Transverse colon (tissue), 4 donors: ENCODE data around the gene MED27. TPM values are rescaled to one million over a fixed set of nuclear protein-coding genes. Genes with fewer than 3 reads are reported as not detected.
A peak's percentile ranks its signal among the peaks of the same experiment; 100 is the strongest.

Experiments used
- DNase-seq: peaks from one replicate; pipeline ENCODE4 v3.0.0-alpha.2; 2019
- H3K27ac ChIP-seq, 4 donors: fragments of 200-600 bp; sonication (generic); 2 replicates each; pipeline ENCODE4 v1.5.1; 2016 to 2018; ENCODE audit warnings: inconsistent platforms in 4 of 4
- H3K27me3 ChIP-seq: fragments of 200-600 bp; sonication (generic); 2 replicates; pipeline ENCODE4 v1.5.1; 2017; ENCODE audit warnings: inconsistent platforms
- H3K36me3 ChIP-seq, 4 donors: fragments of 200-600 bp; sonication (generic); 2 replicates each; pipeline ENCODE4 v1.5.1; 2017 to 2019; ENCODE audit warnings: inconsistent platforms in 4 of 4
- H3K4me1 ChIP-seq, 4 donors: fragments of 200-600 bp; sonication (generic); 2 replicates each; pipeline ENCODE4 v1.5.1; 2017 to 2020; ENCODE audit warnings: inconsistent platforms in 4 of 4
- H3K4me3 ChIP-seq, 4 donors: fragments of 200-600 bp; sonication (generic); 1 replicate in 1 of 4; 2 replicates in 3 of 4; pipeline versions ENCODE4 v1.5.1 to v1.6.1; 2017 to 2019; ENCODE audit warnings: inconsistent platforms in 4 of 4
- H3K9me3 ChIP-seq, 2 donors: fragments of 200-600 bp; sonication (generic); 2 replicates each; pipeline ENCODE4 v1.5.1; 2017 to 2019; ENCODE audit warnings: inconsistent platforms in 2 of 2
- CTCF ChIP-seq, 5 experiments: fragments of 200-600 bp in 3 of 5; fragments of 450-650 bp in 2 of 5; sonication (generic) in 3 of 5; IDR thresholded peaks; 1 replicate in 2 of 5; 2 replicates in 3 of 5; pipeline ENCODE4 v1.5.1; 2016 to 2017; ENCODE audit warnings: antibody characterized with exemption in 5 of 5, inconsistent platforms in 3 of 5, mild to moderate bottlenecking in 2 of 5, moderate library complexity in 1 of 5
- EP300 ChIP-seq: sonication (generic); formaldehyde crosslinking; IDR thresholded peaks from one replicate; pipeline ENCODE4 v1.6.1; 2017; ENCODE audit warnings: antibody characterized with exemption, low read depth
- POLR2A ChIP-seq: fragments of 450-650 bp; IDR thresholded peaks from one replicate; pipeline ENCODE4 v1.6.1; 2016; ENCODE audit warnings: antibody characterized with exemption, mild to moderate bottlenecking, moderate library complexity
- POLR2AphosphoS5 ChIP-seq, 3 donors: sonication (generic); formaldehyde crosslinking; IDR thresholded peaks; one replicate each; pipeline ENCODE4 v1.6.1; 2016; ENCODE audit warnings: antibody characterized with exemption in 3 of 3
- WGBS, 2 donors: methylation state at CpG; one replicate each; pipeline ENCODE4 v1.1.5; 2018; ENCODE audit warnings: low coverage in 1 of 2; 5-methylcytosine and 5-hydroxymethylcytosine counted together
- in situ Hi-C, 4 donors: fragments of 200-750 bp; cut with MboI; loops; one replicate each; pipeline versions ENCODE4 v1.15.0 to v1.15.1; 2017; ENCODE audit warnings: low sequenced_read_pairs in 3 of 4, low pct_ligation_motif_present in 1 of 4, low pct_unique_long_range_greater_than_20kb in 1 of 4
- intact Hi-C: fragments of 100-400 bp; cut with DNase I; formaldehyde crosslinking; loops from one replicate; pipeline ENCODE4 v1.15.1; 2023; ENCODE audit warnings: low total_unique reads
- total RNA-seq, 4 donors: library from RNA; depleted of rRNA; stranded (reverse); fragments of >200 nt; gene quantifications; one replicate each; pipeline ENCODE4 v1.1.0, GENCODE V29; 2016

MED27 gene
- total RNA-seq, 4 donors from 2014 or later = 2.6 to 12.6 (median 7.1) TPM

GRCh38 chr9:131843989-131844744 is 235.5 kb downstream of the MED27 start:
- Histone ChIP-seq H3K27ac (no peak overlapping the region), H3K27me3 (peaks cover under 1% of the 10 kb centered on the region), H3K36me3 (no peaks in the 10 kb centered on the region), H3K4me3 (no peak overlapping the region), H3K4me1 (no peaks in the 10 kb centered on the region), H3K9me3 (no peaks in the 10 kb centered on the region)
- intact Hi-C loops (no loop called here), in situ Hi-C loops (no loop called here)
- WGBS, 2 donors = 90 to 94% methylated on average over 6 to 27 of the region's 33 CpGs
- no peak for DNase-seq
- TF ChIP-seq POLR2A = no peak
- no peak for TF ChIP-seq EP300

- H3K36me3 ChIP-seq = no peaks in the 10 kb centered on the region
- DNase-seq = no peak
- no peak for TF ChIP-seq POLR2AphosphoS5 (IDR thresholded peaks at IDR 0.05)
- no peak for TF ChIP-seq EP300
- no peak for TF ChIP-seq POLR2A
- TF ChIP-seq CTCF (IDR thresholded peaks at IDR 0.05) = no peak
- 82 to 86% methylated on average over 12 to 30 of the region's 30 CpGs for WGBS, 2 donors
- H3K4me3 ChIP-seq = no peak overlapping the region
- H3K27me3 ChIP-seq = peaks cover 8% of the 10 kb centered on the region
- intact Hi-C loops (no loop called here), in situ Hi-C loops (no loop called here)
- no peak overlapping the region for H3K27ac ChIP-seq
- H3K9me3 ChIP-seq = no peaks in the 10 kb centered on the region
- H3K4me1 ChIP-seq = no peaks in the 10 kb centered on the region
These were observed 237.8 kb downstream of the MED27 start for GRCh38 chr9:131841765-131842318.

- H3K27ac ChIP-seq = peak overlapping the region in 2 of 4 donors; percentile 25 to 44
These were observed 238.6 kb downstream of the MED27 start for GRCh38 chr9:131840751-131841702.

GRCh38 chr9:131840220-131840619 is 239.4 kb downstream of the MED27 start:
- H3K36me3 ChIP-seq = no peaks in the 10 kb centered on the region
- H3K4me3 ChIP-seq = no peak overlapping the region
- 68 to 78% methylated on average over 4 to 8 of the region's 8 CpGs for WGBS, 2 donors
- peaks cover 8% of the 10 kb centered on the region for H3K27me3 ChIP-seq
- H3K27ac ChIP-seq = peak overlapping the region; percentile 25 to 48 (median 34)
- TF ChIP-seq EP300 (no peak), POLR2A (no peak), CTCF (IDR thresholded peaks at IDR 0.05) (no peak), POLR2AphosphoS5 (IDR thresholded peaks at IDR 0.05) (no peak)
- intact Hi-C loops = no loop called here
- no peaks in the 10 kb centered on the region for H3K4me1 ChIP-seq
- DNase-seq = no peak
- no peaks in the 10 kb centered on the region for H3K9me3 ChIP-seq
- in situ Hi-C loops = no loop called here

More at GRCh38 chr9:131840751-131841702, 238.6 kb downstream of the MED27 start:
- intact Hi-C loops (no loop called here), in situ Hi-C loops (no loop called here)
- TF ChIP-seq POLR2A (no peak), POLR2AphosphoS5 (IDR thresholded peaks at IDR 0.05) (no peak), CTCF (IDR thresholded peaks at IDR 0.05) (no peak), EP300 (no peak)
- no peaks in the 10 kb centered on the region for H3K36me3 ChIP-seq
- no peaks in the 10 kb centered on the region for H3K4me1 ChIP-seq
- no peaks in the 10 kb centered on the region for H3K9me3 ChIP-seq
- DNase-seq = no peak
- H3K27me3 ChIP-seq = peaks cover 8% of the 10 kb centered on the region
- WGBS, 2 donors = 82 to 90% methylated on average over 2 to 22 of the region's 25 CpGs
- no peak overlapping the region for H3K4me3 ChIP-seq
